GM12878 (cell line): ENCODE measurements around the gene PFN4. TPM values are rescaled to one million over a fixed set of nuclear protein-coding genes. Genes with fewer than 3 reads are reported as not detected.
A peak's percentile ranks its signal among the peaks of the same experiment; 100 is the strongest.

Experiments
- ATAC-seq: fragments of 200-7000 bp; cut with Tn5 transposase; 3 replicates; pipeline ENCODE4 v1.9.1; 2020; ENCODE audit warnings: mild to moderate bottlenecking, moderate library complexity
- BruUV-seq: library from RNA; stranded (reverse); fragments of 400-500 nt; replicated peaks from 2 replicates; lab custom pipeline; 2021; lab: Mats Ljungman, UMichigan
- CTCF ChIA-PET: fragments of 300-600 bp; sonication (Branson Sonifier 250); formaldehyde crosslinking; extraction: SDS; loops from one replicate; lab custom pipeline; 2021; ENCODE audit warnings: inconsistent platforms; lab: Yijun Ruan, JAX
- POLR2A ChIA-PET: fragments of 350-600 bp; formaldehyde crosslinking; extraction: SDS; loops from one replicate; lab custom pipeline; 2021; ENCODE audit warnings: inconsistent platforms; lab: Charles Lee
- RAD21 ChIA-PET: fragments of 300-600 bp; sonication (Branson Sonifier 250); formaldehyde crosslinking; loops from one replicate; lab custom pipeline; 2023; ENCODE audit warnings: antibody characterized with exemption; ENCODE audit not compliant: unreplicated experiment; lab: Charles Lee
- SMC1A ChIA-PET: fragments of 300-600 bp; sonication (Branson Sonifier 250); formaldehyde crosslinking; loops from one replicate; lab custom pipeline; 2023; ENCODE audit not compliant: unreplicated experiment, uncharacterized antibody; lab: Charles Lee
- DNase-seq: peaks from one replicate; pipeline ENCODE4 v3.0.0-alpha.2; 2011; ENCODE audit warnings: low read depth, low spot score
- FAIRE-seq: peaks from 3 replicates; lab custom pipeline; 2011; peaks lifted over from hg19 to GRCh38; lab: Jason Lieb, UNC
- H2AFZ ChIP-seq: 2 replicates; pipeline ENCODE4 v1.6.0; 2011; ENCODE audit warnings: low read depth, low read length, control low read depth; ENCODE audit not compliant: control insufficient read depth
- H3K27ac ChIP-seq: 2 replicates; pipeline ENCODE4 v1.5.1; 2011; ENCODE audit warnings: control low read depth; ENCODE audit not compliant: control insufficient read depth, insufficient read depth
- H3K27me3 ChIP-seq, 2 experiments: replicated peaks in 1 of 2; 2 replicates each; pipeline versions ENCODE4 v1.6.0 to v1.6.1; 2011; ENCODE audit warnings: low read length in 1 of 2; ENCODE audit not compliant: control insufficient read depth in 2 of 2, insufficient read depth in 2 of 2
- H3K36me3 ChIP-seq, 2 experiments: 2 replicates each; pipeline ENCODE4 v1.5.1; 2011; ENCODE audit warnings: low read length in 1 of 2; ENCODE audit not compliant: control insufficient read depth in 2 of 2, insufficient read depth in 2 of 2
- H3K4me1 ChIP-seq: 2 replicates; pipeline ENCODE4 v1.6.1; 2011; ENCODE audit warnings: mild to moderate bottlenecking, low read length, moderate library complexity, mixed read lengths; ENCODE audit not compliant: control insufficient read depth, insufficient read depth
- H3K4me2 ChIP-seq: 2 replicates; pipeline ENCODE4 v1.6.0; 2011; ENCODE audit warnings: control low read depth; ENCODE audit not compliant: control insufficient read depth, insufficient read depth
- H3K4me3 ChIP-seq: fragments of 200-600 bp; sonication (generic); 2 replicates; pipeline ENCODE4 v1.5.1; 2016
- H3K79me2 ChIP-seq: 2 replicates; pipeline ENCODE4 v1.6.0; 2011; ENCODE audit warnings: low read length; ENCODE audit not compliant: control insufficient read depth, insufficient read depth
- H3K9ac ChIP-seq: 2 replicates; pipeline ENCODE4 v1.8.0; 2011; ENCODE audit warnings: low read length, control low read depth, mixed read lengths; ENCODE audit not compliant: control insufficient read depth, insufficient read depth
- H3K9me3 ChIP-seq: replicated peaks from 3 replicates; pipeline ENCODE4 v1.5.1; 2011; ENCODE audit warnings: mild to moderate bottlenecking, low read length; ENCODE audit not compliant: control insufficient read depth, insufficient read depth
- H4K20me1 ChIP-seq: 2 replicates; pipeline ENCODE4 v1.6.0; 2011; ENCODE audit not compliant: control insufficient read depth, insufficient read depth
- CBX5 ChIP-seq: sonication (generic); IDR thresholded peaks from 2 replicates; pipeline ENCODE4 v1.6.1; 2016; ENCODE audit warnings: low read depth, moderate library complexity, mild to moderate bottlenecking, inconsistent platforms
- E2F4 ChIP-seq: IDR thresholded peaks from 2 replicates; pipeline ENCODE4 v1.6.1; 2012; ENCODE audit warnings: low read depth, low read length, improper control_type of control experiment
- HSF1 ChIP-seq: fragments of 150-350 bp; IDR thresholded peaks from 2 replicates; pipeline ENCODE4 v1.6.1; 2014; ENCODE audit warnings: mild to moderate bottlenecking, low read depth, low read length
- IRF4 ChIP-seq: IDR thresholded peaks from 2 replicates; pipeline ENCODE4 v1.6.1; 2011; ENCODE audit warnings: low read depth, low read length
- NFYB ChIP-seq: IDR thresholded peaks from 2 replicates; pipeline ENCODE4 v1.6.1; 2011; ENCODE audit warnings: low read depth, mild to moderate bottlenecking, low read length, improper control_type of control experiment, moderate library complexity; ENCODE audit not compliant: insufficient read depth
- NRF1 ChIP-seq: conservative IDR thresholded peaks from 2 replicates; pipeline ENCODE4 v1.6.1; 2011; ENCODE audit warnings: mild to moderate bottlenecking, low read depth, low read length, improper control_type of control experiment
- PBX3 ChIP-seq: IDR thresholded peaks from 2 replicates; pipeline ENCODE4 v1.6.1; 2011; ENCODE audit warnings: mild to moderate bottlenecking, low read depth, low read length, moderate library complexity; ENCODE audit not compliant: insufficient replicate concordance
- RELA ChIP-seq: fragments of 450-650 bp; IDR thresholded peaks from 2 replicates; pipeline ENCODE4 v1.8.0; 2014; ENCODE audit warnings: borderline replicate concordance; ENCODE audit not compliant: partially characterized antibody
- SUZ12 ChIP-seq: fragments of 200-600 bp; sonication (generic); IDR thresholded peaks from one replicate; pipeline ENCODE4 v1.6.1; 2018; ENCODE audit warnings: antibody characterized with exemption, mild to moderate bottlenecking; ENCODE audit not compliant: unreplicated experiment
- WRNIP1 ChIP-seq: IDR thresholded peaks from 2 replicates; pipeline ENCODE4 v1.6.1; 2011; ENCODE audit warnings: low read depth, low read length, improper control_type of control experiment, borderline replicate concordance
- ZNF384 ChIP-seq: IDR thresholded peaks from 2 replicates; pipeline ENCODE4 v1.6.1; 2012; ENCODE audit warnings: low read depth, mild to moderate bottlenecking, low read length, improper control_type of control experiment, borderline replicate concordance
- WGBS: methylation state at CpG from one replicate; pipeline ENCODE4 v1.1.6; 2016; ENCODE audit warnings: low lambda C conversion rate; ENCODE audit not compliant: insufficient replicate concordance, insufficient coverage; ENCODE audit errors: missing lambda C conversion rate; 5-methylcytosine and 5-hydroxymethylcytosine counted together
- in situ Hi-C: fragments of 300-500 bp; cut with MboI; formaldehyde crosslinking; loops from 9 replicates; pipeline ENCODE4 v1.14.3; 2018; ENCODE audit warnings: mixed read lengths
- intact Hi-C: fragments of 100-400 bp; cut with micrococcal nuclease; formaldehyde crosslinking; loops from one replicate; pipeline ENCODE4 v1.14.2; 2022; ENCODE audit not compliant: unreplicated experiment
- polyA plus RNA-seq, 11 experiments: library from polyadenylated mRNA; depleted of rRNA in 4 of 11; unstranded in 6 of 11; stranded (reverse) in 5 of 11; fragments of >200 nt; fragmentation: Nextera tagmentation in 4 of 11; fragmentation: Illumina TruSeq in 1 of 11; extraction: Ambion mirVana in 4 of 11; extraction: Trizol in 1 of 11; gene quantifications; 1 replicate in 1 of 11; 2 replicates in 10 of 11; pipeline versions ENCODE4 v1.2.1 to v1.2.3, GENCODE V29; 2011 to 2016; ENCODE audit warnings: inconsistent platforms in 2 of 11, missing spikeins in 2 of 11, low read depth in 1 of 11
- total RNA-seq, 4 experiments: library from RNA; depleted of rRNA in 3 of 4; stranded (reverse); fragments of >200 nt in 3 of 4; fragmentation: Illumina TruSeq in 1 of 4; extraction: Trizol in 1 of 4; gene quantifications; 2 replicates each; pipeline versions ENCODE4 v1.2.1 to v1.2.3, GENCODE V29; 2013 to 2021

PFN4 gene
- total and polyA plus RNA-seq, 10 of the 15 experiments (the other 5 are each of a cell fraction or from before 2014, with no cell fraction given): 0.12 to 2.1 (median 1.0) TPM

GRCh38 chr2:24123195-24123921, at the start of gene PFN4, which contains the start of gene FAM228B (continued):
- TF ChIP-seq PBX3 (peak; percentile 94), IRF4 (no peak), NFYB (peak; percentile 85; the same call in 1 of the 2 replicates), E2F4 (no peak), CBX5 (peak; percentile 50; the same call in 1 of the 2 replicates), HSF1 (no peak), WRNIP1 (no peak)

GRCh38 chr2:24169023-24169422, 45.9 kb upstream of the PFN4 start:
- ATAC-seq: no peak
- ChIA-PET SMC1A (no interaction called here), POLR2A (no interaction called here), RAD21 (no interaction called here), CTCF (no interaction called here)
- Histone ChIP-seq H3K79me2 (no peaks in the 10 kb centered on the region), H3K27ac (no peak overlapping the region), H3K4me2 (no peak overlapping the region), H4K20me1 (no peaks in the 10 kb centered on the region), H3K9me3 (no peaks in the 10 kb centered on the region), H3K27me3 (no peaks in the 10 kb centered on the region), H3K4me1 (0 out of 2 replicates have a peak, but pooled peaks cover 4% of the 10 kb centered on the region), H3K36me3 (no peaks in the 10 kb centered on the region), H2AFZ (no peak overlapping the region), H3K4me3 (no peak overlapping the region), H3K9ac (no peak overlapping the region)
- no TSS peak for BruUV-seq
- no peak for DNase-seq
- in situ Hi-C loops: no loop called here
- intact Hi-C loops: no loop called here
- FAIRE-seq: no peak
- TF ChIP-seq NRF1 (no peak), SUZ12 (no peak), ZNF384 (no peak), RELA (no peak)
- WGBS: 87% methylated on average over 5 of the region's 5 CpGs
